ENCODE data around the gene COMTD1.
"Not testable (repeated sequence)": the region's sequence is repeated elsewhere in the genome, so short reads cannot be mapped to it uniquely, and the experiment has no call there.

The COMTD1 gene

DNA sequence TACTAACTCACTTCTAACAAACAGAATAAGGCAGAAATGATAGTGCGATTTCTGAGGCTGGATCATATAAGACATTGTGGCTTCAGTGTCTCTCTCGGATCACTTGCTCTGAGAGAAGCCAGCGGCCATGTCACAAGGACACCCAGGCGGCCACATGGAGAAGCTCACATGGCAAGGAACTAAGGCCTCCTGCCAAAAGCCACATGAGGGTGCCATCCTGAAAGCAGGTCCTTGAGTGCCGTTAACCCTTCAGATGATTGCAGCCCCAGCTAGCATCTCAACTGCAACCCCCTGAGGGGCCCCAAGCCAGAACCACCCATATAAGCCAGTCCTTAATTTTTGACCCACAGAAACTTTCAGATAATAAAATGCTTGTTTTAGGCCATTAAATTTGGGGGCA lies 32.0 kb downstream of the COMTD1 start:
- no peak overlapping the region for H3K4me3 ChIP-seq (replicated peaks; ENCODE audit: low read depth, low read length)
- DNase-seq (ENCODE audit: extremely low read depth, low read depth), result no peak
- TF ChIP-seq, protein P1, sequence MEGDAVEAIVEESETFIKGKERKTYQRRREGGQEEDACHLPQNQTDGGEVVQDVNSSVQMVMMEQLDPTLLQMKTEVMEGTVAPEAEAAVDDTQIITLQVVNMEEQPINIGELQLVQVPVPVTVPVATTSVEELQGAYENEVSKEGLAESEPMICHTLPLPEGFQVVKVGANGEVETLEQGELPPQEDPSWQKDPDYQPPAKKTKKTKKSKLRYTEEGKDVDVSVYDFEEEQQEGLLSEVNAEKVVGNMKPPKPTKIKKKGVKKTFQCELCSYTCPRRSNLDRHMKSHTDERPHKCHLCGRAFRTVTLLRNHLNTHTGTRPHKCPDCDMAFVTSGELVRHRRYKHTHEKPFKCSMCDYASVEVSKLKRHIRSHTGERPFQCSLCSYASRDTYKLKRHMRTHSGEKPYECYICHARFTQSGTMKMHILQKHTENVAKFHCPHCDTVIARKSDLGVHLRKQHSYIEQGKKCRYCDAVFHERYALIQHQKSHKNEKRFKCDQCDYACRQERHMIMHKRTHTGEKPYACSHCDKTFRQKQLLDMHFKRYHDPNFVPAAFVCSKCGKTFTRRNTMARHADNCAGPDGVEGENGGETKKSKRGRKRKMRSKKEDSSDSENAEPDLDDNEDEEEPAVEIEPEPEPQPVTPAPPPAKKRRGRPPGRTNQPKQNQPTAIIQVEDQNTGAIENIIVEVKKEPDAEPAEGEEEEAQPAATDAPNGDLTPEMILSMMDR (IDR thresholded peaks at IDR 0.05; ENCODE audit: low read depth, low read length, missing control alignments), result no peak

DNA sequence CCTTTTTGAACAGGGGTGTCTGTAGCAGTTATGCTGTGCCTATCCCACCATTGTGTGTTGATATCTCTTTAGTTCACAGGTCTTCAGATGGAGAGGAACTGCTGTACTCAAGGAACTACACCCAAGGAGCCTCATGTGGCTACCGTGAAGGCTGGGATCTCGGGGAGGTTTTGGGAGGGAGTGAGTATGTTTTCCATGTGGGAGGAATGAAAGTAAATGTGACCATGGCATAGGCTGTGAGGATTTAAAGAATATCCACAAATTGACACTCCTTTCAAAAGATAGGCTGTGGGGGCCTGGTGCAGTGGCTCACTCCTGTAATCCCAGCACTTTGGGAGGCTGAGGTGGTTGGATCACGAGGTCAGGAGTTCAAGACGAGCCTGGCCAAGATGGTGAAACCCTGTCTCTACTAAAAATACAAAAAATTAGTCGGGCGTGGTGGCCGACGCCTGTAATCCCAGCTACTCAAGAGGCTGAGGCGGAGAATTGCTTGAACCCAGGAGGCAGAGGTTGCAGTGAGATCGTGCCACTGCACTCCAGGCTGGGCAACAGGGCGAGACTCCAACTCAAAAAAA lies 32.6 kb downstream of the COMTD1 start:
- H3K4me3 ChIP-seq (replicated peaks; ENCODE audit: low read depth, low read length); DNase-seq (ENCODE audit: extremely low read depth, low read depth): not testable (repeated sequence)

DNA sequence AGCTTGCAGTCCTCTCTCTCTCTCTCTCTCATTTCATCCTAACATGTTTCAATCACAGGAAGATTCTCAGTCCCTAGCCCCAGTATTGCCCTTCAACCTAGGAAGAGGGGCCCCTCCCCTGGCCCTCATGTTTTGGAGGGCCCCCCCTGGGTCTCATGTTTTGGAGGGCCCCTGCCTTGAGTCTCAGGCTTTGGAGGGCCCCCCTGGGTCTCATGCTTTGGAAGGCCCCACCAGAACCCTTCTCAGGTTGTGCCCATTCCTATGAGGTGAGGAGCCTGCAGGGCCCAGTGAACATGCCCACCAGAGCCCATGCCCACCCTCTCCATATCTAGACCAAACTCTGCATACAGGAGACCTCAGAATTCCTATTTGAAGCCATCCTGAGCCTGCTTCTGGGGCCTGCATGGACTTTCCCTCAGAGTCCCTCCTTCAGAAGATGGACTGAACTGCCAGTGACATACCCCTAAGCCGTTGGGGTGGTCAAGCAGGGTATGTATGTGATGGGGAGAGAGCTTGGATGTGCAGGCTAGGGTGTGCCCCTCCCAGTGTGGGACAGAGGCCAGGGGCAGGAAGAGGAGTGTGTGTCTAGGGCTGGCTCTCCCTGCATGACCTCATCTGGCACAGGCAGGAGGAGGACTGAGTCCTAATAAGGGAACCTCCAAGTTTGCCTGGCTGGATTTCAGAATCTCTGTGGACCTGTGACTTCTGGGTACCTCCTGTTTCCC lies 33.3 kb downstream of the COMTD1 start:
- TF ChIP-seq, protein P1 (IDR thresholded peaks at IDR 0.05; ENCODE audit: low read depth, low read length, missing control alignments), result no peak
- DNase-seq (ENCODE audit: extremely low read depth, low read depth), result no peak
- no peak overlapping the region for H3K4me3 ChIP-seq (replicated peaks; ENCODE audit: low read depth, low read length)

DNA sequence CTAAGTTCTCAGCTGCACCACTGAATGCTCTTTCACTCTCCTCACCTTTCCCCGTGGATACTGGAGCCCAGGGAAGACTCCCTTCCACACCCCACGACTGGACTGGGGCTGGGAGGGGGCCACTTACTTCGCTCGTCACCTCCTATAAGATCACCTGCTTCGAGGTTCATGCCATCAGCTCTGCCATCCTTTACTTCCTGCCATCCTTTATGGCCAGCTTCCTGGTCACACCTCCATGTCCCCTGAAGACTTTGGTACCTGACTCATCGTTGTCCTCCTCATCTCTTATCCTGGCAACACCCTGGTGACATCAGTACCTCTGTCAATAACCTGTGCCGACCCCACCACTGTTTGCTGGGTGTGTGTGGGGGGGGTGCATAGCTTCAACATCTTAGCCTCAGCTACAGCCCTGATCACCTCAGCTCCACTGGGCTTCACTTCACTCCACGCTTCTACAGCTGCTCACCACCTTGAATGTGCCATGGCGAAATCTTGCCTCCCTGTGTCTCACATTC lies 33.9 kb downstream of the COMTD1 start:
- TF ChIP-seq, protein P1 (IDR thresholded peaks at IDR 0.05; ENCODE audit: low read depth, low read length, missing control alignments), result no peak
- no peak overlapping the region for H3K4me3 ChIP-seq (replicated peaks; ENCODE audit: low read depth, low read length)
- DNase-seq (ENCODE audit: extremely low read depth, low read depth), result no peak

DNA sequence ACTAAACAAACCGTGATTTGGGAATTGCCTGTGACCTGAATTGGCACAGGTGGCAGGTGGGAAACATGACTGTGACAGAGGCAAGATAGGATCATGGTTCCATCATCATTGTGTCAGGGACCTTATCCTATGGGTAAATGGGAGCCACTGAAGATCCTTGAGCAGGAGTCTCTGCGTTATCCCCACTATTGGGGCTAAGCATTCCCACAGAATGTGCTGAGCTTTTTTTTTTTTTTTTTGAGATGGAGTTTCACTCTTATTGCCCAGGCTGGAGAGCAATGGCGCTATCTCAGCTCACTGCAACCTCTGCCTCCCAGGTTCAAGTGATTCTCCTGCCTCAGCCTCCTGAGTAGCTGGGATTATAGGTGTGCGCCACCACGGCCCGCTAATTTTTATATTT lies 35.8 kb downstream of the COMTD1 start:
- H3K4me3 ChIP-seq (replicated peaks; ENCODE audit: low read depth, low read length); DNase-seq (ENCODE audit: extremely low read depth, low read depth): not testable (repeated sequence)

DNA sequence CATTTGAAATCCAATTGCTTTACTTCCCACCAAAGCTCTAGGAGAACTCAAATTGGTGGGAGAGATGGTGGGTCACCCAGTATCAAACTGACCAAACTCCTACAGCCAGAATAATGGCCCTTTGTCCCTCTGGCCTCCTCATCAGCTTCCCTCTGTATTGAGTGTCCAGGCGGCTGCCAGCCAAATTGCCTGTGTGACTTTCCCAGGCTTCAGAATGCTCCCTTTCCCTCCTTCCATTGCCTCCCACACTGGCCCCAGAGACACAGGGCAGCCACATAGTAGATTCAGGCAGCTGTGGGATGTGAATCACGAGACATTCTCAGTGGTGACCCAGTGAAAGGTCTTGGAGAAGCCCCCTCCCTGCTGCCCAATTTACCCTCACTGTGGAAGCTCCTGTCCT lies 37.9 kb downstream of the COMTD1 start:
- no peak for DNase-seq (ENCODE audit: extremely low read depth, low read depth)
- H3K4me3 ChIP-seq (replicated peaks; ENCODE audit: low read depth, low read length), result no peak overlapping the region
- TF ChIP-seq, protein P1 (IDR thresholded peaks at IDR 0.05; ENCODE audit: low read depth, low read length, missing control alignments), result no peak

DNA sequence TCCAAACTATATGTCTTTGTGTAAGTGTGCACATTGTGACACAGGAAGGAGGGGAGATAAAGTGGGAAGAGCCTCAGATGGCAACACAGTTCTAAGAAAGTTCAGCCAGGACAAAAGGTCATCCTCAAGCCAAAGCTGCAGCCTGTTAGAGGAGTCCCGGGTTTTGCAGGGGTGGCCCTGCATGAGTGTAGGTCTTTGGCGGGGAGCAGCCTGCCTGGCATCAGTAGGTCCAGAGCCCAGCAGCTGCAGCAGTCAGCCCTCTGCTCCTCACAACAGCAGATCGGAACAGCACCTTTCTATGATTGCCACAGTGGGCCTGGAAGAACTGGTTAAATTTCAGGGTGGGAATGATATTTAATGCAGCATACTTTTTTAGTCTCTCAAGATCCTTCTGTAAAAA lies 38.7 kb downstream of the COMTD1 start:
- no peak overlapping the region for H3K4me3 ChIP-seq (replicated peaks; ENCODE audit: low read depth, low read length)
- DNase-seq (ENCODE audit: extremely low read depth, low read depth), result no peak
- TF ChIP-seq, protein P1 (IDR thresholded peaks at IDR 0.05; ENCODE audit: low read depth, low read length, missing control alignments), result no peak

Data from HFF-Myc (cell line).